GF-D8 (cell line): ENCODE results near the gene LHFPL2.
A peak's percentile ranks its signal among the peaks of the same experiment; 100 is the strongest.

Experiments
- DNase-seq: peaks from one replicate; lab custom pipeline; 2025; lab: John Stamatoyannopoulos, UW

Gene LHFPL2

DNA sequence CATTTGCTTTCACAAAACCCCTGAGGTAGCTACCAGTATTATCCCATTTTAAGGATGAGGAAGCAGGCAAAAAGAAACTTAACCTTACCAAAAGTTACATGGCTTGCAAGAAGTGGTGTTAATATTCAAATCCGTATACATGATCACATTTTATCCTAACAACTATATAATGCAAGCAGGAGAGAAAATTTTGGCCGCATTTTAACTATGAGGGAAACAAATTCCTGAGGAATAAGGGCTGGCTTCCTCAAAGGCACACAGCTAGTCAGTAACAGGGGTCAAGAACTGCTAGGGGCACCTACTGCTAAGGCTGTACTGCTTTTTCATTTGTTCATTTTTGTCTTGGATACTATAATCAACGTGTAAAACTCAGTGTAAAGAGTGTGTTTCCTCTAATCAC is 81.0 kb downstream of the LHFPL2 start:
- no peak for DNase-seq

- DNase-seq: no peak
These were observed 81.7 kb downstream of the LHFPL2 start for GRCh38 chr5:78566747-78567425.

- no peak for DNase-seq
These were observed 83.2 kb downstream of the LHFPL2 start for GRCh38 chr5:78565395-78565794.

GRCh38 chr5:78563621-78564020 is 85.0 kb downstream of the LHFPL2 start:
- DNase-seq: no peak

GRCh38 chr5:78562714-78563330 is 85.8 kb downstream of the LHFPL2 start:
- no peak for DNase-seq

DNA sequence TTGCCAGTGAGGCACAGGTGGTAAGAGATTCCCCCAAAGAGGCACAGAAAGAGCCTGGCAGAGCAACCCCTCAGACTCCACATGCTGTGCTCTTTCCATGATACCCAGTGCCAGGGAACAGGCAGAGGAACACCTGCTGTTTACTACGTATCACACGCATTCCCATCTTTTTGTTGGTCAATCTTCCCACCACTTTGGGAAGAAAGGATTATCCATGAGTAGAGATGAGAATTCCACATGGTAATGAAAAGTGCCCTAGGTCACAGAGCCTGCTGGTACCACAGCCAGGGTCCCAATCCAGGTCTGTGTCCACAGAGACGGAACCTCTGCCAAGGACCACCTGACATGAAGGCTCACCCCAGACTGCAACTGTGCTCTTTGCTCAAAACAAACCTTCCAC is 86.6 kb downstream of the LHFPL2 start:
- DNase-seq: no peak

DNA sequence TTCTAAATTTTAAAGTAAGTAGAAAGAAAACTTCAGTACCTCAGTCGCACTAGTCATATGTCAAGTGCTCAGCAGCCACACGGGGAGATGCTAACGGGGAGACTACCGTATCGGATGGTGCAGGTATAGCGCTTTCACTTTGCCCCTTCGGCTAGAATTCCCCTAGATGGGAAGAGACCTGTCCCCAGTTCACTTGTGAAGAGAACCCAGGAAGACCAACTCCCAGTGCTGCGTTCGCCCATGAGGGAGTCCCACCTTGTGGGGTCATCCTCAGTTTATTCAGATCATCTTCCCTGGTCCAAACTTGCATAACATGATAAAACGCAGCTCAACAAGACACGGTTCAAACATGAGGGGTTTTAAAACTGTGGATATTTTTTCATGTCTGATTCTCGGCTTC is 87.3 kb downstream of the LHFPL2 start:
- no peak for DNase-seq

GRCh38 chr5:78560000-78560855 is 88.3 kb downstream of the LHFPL2 start:
- no peak for DNase-seq

DNA sequence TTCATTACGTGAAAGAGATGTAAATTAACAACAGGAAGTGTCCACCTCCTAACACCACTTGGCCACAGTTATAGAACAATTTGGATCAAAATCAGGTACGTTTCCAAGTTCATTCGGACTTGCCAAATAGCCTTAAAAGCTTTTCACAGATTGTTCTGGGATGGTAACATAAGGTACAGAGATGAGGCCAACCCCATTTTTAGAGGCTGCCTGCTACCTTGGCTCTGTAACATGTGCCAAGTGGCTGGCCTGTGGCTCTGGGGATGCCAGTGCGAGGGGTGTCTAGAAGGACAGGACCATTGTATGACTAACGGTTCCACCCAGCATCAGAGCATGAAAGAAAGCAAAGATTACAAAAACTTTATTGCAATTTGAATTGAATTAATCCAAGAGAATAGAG is 91.0 kb downstream of the LHFPL2 start:
- no peak for DNase-seq

DNA sequence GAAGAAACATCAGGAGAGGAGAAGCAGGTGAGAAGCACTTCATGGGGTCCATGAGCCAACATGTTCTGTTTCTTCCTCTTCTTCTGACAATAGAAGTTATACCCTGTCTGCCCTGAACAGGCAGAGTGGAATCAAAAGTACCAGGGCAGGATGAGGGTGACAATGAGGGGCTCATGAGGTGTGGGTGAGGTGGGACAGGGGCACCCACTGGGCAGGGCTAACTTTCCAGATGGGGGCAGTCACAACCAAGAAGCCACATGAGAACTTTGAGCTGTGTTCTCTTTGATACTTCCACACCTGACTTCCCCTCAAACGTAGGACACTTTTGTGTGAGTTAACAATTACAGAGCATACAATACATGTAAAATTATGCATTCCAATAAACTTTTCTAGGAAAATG is 92.7 kb downstream of the LHFPL2 start:
- DNase-seq: no peak

DNA sequence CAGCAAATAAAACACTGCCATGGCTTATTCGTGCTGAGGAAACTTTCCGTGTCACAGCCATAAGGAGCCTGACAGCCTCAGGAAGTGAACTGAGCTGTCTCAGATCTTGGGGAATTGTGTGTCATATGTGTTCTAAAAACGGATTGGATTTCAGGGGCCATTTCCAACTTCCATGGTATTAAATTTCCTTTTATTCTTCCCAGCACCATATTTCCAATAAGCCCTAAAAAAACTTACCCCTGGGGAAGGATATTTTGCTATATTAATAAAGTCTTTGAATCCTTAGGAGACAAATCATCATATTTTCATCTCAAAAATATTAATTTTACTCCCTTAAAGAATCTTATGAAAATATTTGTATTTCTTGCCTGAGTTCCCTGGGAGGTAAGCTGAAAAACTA is 93.9 kb downstream of the LHFPL2 start:
- no peak for DNase-seq

DNA sequence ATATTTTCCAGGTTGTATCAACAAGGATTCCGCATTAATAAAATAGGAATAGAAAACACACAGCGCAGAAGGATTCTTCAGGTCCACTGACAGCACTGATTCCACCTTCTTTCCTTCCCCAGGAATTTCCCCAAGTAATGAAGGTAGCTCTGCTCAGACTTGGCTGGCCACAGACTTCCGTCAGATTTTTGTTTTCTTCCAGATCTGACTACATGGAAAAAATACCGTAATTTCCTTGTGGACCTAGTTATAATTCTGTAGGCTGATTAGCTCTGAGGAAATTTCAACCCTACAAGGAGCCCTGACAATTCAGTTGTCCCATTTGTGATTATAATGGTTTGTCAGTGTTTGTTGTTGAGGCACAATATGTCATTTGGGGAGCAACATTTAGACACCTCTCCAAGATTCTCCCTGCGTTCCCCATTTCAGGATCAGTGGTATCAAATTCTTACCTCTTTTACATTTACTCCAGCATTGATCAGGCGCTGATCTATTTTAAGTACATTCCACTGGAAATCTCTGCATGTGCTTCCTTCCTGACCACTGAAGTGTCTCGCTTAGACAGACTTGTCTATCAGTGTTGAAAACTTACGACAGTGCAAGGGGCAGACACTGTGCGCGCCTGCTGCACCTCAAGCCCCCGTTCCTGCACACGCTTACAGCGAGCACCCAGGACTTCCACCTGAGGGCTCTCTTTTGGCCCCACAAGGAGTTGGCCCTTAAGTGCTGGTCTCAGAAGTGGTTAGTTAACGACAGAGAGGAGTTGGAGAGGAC is 94.8 kb downstream of the LHFPL2 start:
- no peak for DNase-seq

DNA sequence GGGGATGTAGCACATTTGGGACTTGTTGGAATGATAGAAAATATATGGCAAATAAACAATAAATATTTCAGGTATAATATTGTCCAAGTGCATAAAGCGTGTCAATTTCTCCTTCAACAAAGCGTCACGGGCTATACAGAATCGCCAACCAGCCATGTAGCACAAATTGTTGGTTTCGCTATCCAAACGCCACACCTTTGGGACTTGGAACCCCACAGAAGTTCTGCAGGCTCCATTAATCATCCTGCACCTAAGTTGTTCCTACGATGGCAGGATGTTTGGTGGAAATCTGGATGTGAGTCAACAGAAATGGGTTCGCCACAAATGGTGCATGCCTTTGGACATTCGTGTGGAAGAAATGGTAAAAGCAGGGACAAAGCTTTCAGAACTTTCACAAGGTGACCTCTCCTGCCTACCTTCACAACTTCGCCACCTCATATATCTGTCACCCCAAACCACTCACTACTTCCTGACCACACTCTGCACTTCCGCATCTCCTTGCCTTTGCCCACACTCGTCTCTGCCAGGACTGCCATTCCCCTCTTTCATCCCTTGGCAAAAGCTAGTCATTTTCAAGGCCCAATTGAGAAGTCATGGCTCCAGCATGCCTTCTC is 95.7 kb downstream of the LHFPL2 start:
- DNase-seq: no peak

GRCh38 chr5:78550891-78551290 is 97.7 kb downstream of the LHFPL2 start:
- no peak for DNase-seq

GRCh38 chr5:78549043-78549442 is 99.5 kb downstream of the LHFPL2 start:
- DNase-seq: peak; percentile 76

DNA sequence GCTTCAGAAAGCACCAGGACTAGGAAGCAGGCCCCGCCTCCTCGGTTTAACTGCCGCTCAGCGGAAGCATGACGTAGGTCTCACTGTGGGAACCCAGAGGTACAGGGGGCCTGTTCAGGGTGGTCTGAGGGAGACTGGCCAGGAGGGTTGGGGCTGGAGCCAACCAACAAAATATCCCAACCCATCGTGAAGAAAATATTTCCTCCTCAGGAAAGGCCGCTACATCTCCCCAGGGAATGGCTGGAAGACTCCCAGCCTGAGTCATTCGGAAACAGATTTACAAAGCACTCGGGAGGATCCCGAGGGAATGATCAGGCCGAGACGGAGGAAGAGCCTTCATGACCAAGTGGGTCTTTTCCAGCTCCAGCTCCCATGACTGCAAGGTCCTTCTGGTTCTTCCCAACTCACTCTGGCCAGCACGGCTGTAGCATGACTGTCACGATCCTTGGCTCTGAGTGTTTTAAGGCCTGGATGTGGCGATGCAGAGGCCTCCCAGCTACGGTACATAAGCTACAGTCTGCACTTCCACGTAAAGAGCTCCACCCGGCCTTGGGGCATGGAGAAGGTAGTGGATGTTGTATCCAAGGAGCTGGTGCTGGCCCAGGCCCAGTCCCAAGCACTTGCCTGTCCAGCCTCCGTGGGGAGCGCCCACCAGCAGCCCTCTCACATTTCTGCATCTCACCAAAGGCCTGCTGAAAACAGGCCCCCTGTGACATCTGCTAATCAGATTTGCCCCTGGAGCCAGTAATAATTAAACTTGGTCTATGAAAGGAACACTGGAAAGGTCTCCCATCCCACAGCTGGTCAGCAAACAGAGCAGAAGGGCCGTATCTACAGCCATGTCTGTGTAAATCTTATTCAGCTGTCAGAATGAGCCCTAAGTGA is 100.6 kb downstream of the LHFPL2 start:
- DNase-seq: no peak

DNA sequence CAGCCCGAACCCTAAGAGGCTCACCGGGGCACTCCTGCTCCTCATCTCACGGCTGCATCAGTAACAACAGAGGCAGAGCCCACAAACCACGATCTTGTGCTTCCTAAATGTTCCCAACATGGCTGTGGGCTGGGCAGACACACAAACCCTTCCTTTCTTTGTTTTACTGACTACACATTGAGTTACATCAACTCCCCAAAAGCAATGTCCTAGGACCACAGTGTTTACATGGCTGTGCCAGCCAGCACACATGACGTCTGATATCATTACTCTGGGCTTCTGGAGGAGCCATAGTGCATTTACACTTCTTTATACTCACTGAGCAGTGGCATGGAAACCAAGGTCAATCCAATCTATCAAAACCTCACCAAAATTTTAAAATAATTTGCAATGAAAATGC is 101.4 kb downstream of the LHFPL2 start:
- no peak for DNase-seq

DNA sequence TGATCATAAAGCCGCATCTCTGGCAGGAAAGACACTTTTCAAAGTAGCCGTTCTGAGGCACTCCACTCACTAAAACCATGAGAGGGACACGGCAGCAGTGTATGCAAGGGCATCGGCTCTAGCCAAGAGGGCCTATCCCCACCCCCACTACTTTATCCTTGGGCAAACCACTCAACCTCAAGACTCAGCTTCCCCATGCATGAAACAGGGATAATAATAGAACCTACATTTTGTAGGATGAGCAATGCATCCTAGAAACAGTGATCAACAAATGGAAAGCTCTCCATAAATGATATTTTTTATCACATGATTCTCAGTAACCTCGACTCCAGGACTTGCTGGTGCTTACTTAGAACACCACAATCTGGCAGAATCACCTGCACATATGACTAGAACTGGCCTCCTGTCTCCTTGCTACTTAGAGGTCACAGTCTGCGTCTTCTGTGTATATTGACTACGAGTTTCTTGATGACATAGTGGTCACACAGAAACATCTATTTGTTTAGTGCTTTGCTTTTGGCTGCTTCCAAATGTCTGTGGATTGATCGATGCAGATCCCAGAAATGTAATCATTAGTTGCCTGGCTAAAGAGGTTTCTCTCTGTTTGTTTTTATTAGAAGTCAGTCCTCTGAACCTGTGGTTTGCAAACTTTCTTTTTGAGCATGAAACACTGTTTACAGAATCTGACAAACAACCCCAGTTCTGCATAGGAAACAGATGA is 102.1 kb downstream of the LHFPL2 start:
- no peak for DNase-seq

- no peak for DNase-seq
These were observed 103.2 kb downstream of the LHFPL2 start for GRCh38 chr5:78545406-78545805.

- no peak for DNase-seq
These were observed 103.9 kb downstream of the LHFPL2 start for GRCh38 chr5:78544561-78545201.
